ENCODE data around the gene FGFBP3. TPM values are rescaled to one million over a fixed set of nuclear protein-coding genes. Genes with fewer than 3 reads are reported as not detected.

The FGFBP3 gene
- total RNA-seq, 1 experiment from 2014 or later = 68.2 TPM

DNA sequence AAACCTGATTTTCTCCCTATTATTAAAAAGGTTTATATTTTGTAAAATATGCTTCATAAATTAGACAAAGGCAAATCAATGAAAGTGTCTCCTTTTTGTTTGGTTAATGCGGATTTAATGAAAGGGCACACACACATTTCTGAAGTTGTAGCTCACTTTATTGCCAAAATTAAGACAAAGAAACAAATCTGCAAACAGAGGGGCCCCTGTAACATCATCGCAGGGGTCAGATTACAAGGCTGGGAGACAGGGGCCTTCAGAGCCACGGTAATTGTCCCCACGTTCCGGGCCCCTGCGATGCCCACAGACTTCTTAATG lies 22.4 kb downstream of the FGFBP3 start (continued):
- TF ChIP-seq FOXJ3 (CRISPR knock-in tag; IDR thresholded peaks at IDR 0.05; ENCODE audit: borderline replicate concordance) = no peak
- TF ChIP-seq EMX1 (CRISPR knock-in tag; IDR thresholded peaks at IDR 0.05) = no peak; the same call in 1 of the 2 replicates

DNA sequence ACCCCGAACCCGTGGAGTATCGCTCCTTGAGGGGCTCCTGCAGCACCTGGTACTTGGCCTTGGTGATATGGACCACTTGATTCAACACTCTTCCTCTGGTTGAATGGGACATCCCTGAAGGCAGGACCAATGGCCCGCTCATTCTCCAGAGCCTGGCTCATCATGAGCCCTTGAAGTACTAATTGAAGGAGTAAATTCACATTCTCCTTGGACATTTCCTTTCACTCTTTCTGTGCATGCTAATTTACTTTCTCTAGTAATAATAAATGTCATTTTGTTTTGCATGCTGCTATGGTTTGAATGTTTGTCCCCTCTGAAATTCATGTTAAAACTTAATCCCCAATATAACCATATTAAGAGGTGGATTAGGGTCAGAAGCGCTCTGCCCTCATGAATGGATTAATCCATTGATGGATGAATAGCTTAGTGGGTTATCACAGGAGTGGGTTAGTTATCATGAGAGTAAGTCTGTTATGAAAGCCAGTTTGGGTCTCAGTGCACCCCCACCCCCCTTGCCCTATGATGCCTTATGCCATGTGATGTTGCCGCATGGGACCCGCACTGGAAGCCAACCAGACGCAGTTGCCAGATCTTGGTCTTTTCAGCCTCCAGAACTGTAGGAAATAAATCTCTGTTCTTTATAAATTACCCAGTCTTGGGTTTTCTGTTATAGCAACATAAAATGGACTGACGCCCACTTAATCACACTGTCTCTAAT lies 23.8 kb downstream of the FGFBP3 start:
- H3K4me1 Mint-ChIP-seq = peaks cover 59% of the 10 kb centered on the region
- TF ChIP-seq, protein P1, sequence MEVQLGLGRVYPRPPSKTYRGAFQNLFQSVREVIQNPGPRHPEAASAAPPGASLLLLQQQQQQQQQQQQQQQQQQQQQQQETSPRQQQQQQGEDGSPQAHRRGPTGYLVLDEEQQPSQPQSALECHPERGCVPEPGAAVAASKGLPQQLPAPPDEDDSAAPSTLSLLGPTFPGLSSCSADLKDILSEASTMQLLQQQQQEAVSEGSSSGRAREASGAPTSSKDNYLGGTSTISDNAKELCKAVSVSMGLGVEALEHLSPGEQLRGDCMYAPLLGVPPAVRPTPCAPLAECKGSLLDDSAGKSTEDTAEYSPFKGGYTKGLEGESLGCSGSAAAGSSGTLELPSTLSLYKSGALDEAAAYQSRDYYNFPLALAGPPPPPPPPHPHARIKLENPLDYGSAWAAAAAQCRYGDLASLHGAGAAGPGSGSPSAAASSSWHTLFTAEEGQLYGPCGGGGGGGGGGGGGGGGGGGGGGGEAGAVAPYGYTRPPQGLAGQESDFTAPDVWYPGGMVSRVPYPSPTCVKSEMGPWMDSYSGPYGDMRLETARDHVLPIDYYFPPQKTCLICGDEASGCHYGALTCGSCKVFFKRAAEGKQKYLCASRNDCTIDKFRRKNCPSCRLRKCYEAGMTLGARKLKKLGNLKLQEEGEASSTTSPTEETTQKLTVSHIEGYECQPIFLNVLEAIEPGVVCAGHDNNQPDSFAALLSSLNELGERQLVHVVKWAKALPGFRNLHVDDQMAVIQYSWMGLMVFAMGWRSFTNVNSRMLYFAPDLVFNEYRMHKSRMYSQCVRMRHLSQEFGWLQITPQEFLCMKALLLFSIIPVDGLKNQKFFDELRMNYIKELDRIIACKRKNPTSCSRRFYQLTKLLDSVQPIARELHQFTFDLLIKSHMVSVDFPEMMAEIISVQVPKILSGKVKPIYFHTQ (CRISPR knock-in tag; IDR thresholded peaks at IDR 0.05) = no peak
- TF ChIP-seq NR1H2 (CRISPR knock-in tag; IDR thresholded peaks at IDR 0.05) (no peak), TEAD4 (CRISPR knock-in tag; IDR thresholded peaks at IDR 0.05) (no peak)
- DNase-seq (ENCODE audit: low spot score) (no peak), ATAC-seq (no peak)
- H3K27me3 Mint-ChIP-seq (ENCODE audit: low read depth) = no peaks in the 10 kb centered on the region
- POLR2A ChIA-PET = no interaction called here
- peaks cover 3% of the 10 kb centered on the region for H3K9me3 Mint-ChIP-seq
- peaks cover 4% of the 10 kb centered on the region; the same call in 1 of the 2 replicates for H3K36me3 Mint-ChIP-seq
- CTCF ChIA-PET = no interaction called here
- peak overlapping the region; percentile 88 for H3K27ac Mint-ChIP-seq
- no peak overlapping the region for H3K4me3 Mint-ChIP-seq

DNA sequence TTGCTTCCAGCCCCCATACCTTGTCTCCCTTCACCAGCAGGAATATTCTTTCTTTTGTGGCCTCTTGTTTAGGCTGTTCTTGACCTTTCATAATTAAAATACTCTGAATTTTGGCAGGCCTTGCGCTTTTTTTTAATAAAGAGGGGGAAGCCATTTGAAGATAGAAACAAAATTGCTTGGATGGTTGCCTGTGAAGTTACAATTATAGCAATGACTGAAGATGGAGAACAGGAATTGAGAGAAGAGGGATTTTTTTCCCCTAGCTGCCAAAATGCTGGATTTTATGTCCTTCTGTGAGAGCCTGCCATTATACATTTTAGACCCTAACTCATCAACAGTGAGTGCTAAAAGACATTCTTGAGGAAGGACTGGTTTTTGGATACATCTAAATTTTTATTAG lies 24.8 kb downstream of the FGFBP3 start:
- H3K27me3 Mint-ChIP-seq (ENCODE audit: low read depth) = no peaks in the 10 kb centered on the region
- no peak overlapping the region for H3K4me3 Mint-ChIP-seq
- H3K36me3 Mint-ChIP-seq = peaks cover 4% of the 10 kb centered on the region; the same call in 1 of the 2 replicates
- DNase-seq (ENCODE audit: low spot score) = no peak
- ChIA-PET CTCF (interaction anchor here (0.5 to 1.0 kb wide), 2 partner anchors 28 to 115 kb away, joined by 3 read pairs; no protein-coding TSS in a partner anchor), POLR2A (interaction anchor here (0.7 to 1.6 kb wide), 3 partner anchors 24 to 216 kb away, joined by 3 to 6 read pairs (median 3); partner anchors contain the start of gene BTAF1)
- H3K9me3 Mint-ChIP-seq = peaks cover 3% of the 10 kb centered on the region
- ATAC-seq = no peak
- H3K27ac Mint-ChIP-seq = peak overlapping the region; percentile 84
- peaks cover 63% of the 10 kb centered on the region for H3K4me1 Mint-ChIP-seq
- TF ChIP-seq, protein P2, sequence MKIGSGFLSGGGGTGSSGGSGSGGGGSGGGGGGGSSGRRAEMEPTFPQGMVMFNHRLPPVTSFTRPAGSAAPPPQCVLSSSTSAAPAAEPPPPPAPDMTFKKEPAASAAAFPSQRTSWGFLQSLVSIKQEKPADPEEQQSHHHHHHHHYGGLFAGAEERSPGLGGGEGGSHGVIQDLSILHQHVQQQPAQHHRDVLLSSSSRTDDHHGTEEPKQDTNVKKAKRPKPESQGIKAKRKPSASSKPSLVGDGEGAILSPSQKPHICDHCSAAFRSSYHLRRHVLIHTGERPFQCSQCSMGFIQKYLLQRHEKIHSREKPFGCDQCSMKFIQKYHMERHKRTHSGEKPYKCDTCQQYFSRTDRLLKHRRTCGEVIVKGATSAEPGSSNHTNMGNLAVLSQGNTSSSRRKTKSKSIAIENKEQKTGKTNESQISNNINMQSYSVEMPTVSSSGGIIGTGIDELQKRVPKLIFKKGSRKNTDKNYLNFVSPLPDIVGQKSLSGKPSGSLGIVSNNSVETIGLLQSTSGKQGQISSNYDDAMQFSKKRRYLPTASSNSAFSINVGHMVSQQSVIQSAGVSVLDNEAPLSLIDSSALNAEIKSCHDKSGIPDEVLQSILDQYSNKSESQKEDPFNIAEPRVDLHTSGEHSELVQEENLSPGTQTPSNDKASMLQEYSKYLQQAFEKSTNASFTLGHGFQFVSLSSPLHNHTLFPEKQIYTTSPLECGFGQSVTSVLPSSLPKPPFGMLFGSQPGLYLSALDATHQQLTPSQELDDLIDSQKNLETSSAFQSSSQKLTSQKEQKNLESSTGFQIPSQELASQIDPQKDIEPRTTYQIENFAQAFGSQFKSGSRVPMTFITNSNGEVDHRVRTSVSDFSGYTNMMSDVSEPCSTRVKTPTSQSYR (CRISPR knock-in tag; IDR thresholded peaks at IDR 0.05) = no peak
- no peak for TF ChIP-seq GTF2I (CRISPR knock-in tag; conservative IDR thresholded peaks at IDR 0.05)
- TF ChIP-seq, protein P3, sequence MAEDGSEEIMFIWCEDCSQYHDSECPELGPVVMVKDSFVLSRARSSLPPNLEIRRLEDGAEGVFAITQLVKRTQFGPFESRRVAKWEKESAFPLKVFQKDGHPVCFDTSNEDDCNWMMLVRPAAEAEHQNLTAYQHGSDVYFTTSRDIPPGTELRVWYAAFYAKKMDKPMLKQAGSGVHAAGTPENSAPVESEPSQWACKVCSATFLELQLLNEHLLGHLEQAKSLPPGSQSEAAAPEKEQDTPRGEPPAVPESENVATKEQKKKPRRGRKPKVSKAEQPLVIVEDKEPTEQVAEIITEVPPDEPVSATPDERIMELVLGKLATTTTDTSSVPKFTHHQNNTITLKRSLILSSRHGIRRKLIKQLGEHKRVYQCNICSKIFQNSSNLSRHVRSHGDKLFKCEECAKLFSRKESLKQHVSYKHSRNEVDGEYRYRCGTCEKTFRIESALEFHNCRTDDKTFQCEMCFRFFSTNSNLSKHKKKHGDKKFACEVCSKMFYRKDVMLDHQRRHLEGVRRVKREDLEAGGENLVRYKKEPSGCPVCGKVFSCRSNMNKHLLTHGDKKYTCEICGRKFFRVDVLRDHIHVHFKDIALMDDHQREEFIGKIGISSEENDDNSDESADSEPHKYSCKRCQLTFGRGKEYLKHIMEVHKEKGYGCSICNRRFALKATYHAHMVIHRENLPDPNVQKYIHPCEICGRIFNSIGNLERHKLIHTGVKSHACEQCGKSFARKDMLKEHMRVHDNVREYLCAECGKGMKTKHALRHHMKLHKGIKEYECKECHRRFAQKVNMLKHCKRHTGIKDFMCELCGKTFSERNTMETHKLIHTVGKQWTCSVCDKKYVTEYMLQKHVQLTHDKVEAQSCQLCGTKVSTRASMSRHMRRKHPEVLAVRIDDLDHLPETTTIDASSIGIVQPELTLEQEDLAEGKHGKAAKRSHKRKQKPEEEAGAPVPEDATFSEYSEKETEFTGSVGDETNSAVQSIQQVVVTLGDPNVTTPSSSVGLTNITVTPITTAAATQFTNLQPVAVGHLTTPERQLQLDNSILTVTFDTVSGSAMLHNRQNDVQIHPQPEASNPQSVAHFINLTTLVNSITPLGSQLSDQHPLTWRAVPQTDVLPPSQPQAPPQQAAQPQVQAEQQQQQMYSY (CRISPR knock-in tag; IDR thresholded peaks at IDR 0.05) = no peak
- TF ChIP-seq ZNF263 (CRISPR knock-in tag; IDR thresholded peaks at IDR 0.05; ENCODE audit: low read depth) = no peak
- no peak for TF ChIP-seq ZNF121 (CRISPR knock-in tag; IDR thresholded peaks at IDR 0.05)
- TF ChIP-seq, protein P4, sequence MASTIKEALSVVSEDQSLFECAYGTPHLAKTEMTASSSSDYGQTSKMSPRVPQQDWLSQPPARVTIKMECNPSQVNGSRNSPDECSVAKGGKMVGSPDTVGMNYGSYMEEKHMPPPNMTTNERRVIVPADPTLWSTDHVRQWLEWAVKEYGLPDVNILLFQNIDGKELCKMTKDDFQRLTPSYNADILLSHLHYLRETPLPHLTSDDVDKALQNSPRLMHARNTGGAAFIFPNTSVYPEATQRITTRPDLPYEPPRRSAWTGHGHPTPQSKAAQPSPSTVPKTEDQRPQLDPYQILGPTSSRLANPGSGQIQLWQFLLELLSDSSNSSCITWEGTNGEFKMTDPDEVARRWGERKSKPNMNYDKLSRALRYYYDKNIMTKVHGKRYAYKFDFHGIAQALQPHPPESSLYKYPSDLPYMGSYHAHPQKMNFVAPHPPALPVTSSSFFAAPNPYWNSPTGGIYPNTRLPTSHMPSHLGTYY (CRISPR knock-in tag; IDR thresholded peaks at IDR 0.05) = no peak
- TF ChIP-seq, protein P5, sequence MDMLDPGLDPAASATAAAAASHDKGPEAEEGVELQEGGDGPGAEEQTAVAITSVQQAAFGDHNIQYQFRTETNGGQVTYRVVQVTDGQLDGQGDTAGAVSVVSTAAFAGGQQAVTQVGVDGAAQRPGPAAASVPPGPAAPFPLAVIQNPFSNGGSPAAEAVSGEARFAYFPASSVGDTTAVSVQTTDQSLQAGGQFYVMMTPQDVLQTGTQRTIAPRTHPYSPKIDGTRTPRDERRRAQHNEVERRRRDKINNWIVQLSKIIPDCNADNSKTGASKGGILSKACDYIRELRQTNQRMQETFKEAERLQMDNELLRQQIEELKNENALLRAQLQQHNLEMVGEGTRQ (CRISPR knock-in tag; IDR thresholded peaks at IDR 0.05) = no peak
- TF ChIP-seq, protein P6, sequence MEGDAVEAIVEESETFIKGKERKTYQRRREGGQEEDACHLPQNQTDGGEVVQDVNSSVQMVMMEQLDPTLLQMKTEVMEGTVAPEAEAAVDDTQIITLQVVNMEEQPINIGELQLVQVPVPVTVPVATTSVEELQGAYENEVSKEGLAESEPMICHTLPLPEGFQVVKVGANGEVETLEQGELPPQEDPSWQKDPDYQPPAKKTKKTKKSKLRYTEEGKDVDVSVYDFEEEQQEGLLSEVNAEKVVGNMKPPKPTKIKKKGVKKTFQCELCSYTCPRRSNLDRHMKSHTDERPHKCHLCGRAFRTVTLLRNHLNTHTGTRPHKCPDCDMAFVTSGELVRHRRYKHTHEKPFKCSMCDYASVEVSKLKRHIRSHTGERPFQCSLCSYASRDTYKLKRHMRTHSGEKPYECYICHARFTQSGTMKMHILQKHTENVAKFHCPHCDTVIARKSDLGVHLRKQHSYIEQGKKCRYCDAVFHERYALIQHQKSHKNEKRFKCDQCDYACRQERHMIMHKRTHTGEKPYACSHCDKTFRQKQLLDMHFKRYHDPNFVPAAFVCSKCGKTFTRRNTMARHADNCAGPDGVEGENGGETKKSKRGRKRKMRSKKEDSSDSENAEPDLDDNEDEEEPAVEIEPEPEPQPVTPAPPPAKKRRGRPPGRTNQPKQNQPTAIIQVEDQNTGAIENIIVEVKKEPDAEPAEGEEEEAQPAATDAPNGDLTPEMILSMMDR (IDR thresholded peaks at IDR 0.05) = no peak
- TF ChIP-seq IRF2 (CRISPR knock-in tag; IDR thresholded peaks at IDR 0.05; ENCODE audit: borderline replicate concordance, low read depth) = no peak
- no peak for TF ChIP-seq ZNF219 (CRISPR knock-in tag; IDR thresholded peaks at IDR 0.05; ENCODE audit: borderline replicate concordance)
- TF ChIP-seq NR2C2 (CRISPR knock-in tag; IDR thresholded peaks at IDR 0.05) = no peak
- TF ChIP-seq, protein P7, sequence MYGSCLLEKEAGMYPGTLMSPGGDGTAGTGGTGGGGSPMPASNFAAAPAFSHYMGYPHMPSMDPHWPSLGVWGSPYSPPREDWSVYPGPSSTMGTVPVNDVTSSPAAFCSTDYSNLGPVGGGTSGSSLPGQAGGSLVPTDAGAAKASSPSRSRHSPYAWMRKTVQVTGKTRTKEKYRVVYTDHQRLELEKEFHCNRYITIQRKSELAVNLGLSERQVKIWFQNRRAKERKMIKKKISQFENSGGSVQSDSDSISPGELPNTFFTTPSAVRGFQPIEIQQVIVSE (CRISPR knock-in tag; IDR thresholded peaks at IDR 0.05; ENCODE audit: borderline replicate concordance) = no peak
